Activated CD8-positive, alpha-beta memory T cell treated with anti-CD3 and anti-CD28 coated beads for 36 hours (primary cell): ENCODE results near the gene SFSWAP. TPM values are rescaled to one million over a fixed set of nuclear protein-coding genes. Genes with fewer than 3 reads are reported as not detected.
"Not testable (repeated sequence)": the region's sequence is repeated elsewhere in the genome, so short reads cannot be mapped to it uniquely, and the experiment has no call there.

ENCODE experiments used
- CTCF ChIA-PET: fragments of 350-600 bp; sonication (Branson Sonifier 250); formaldehyde crosslinking; loops from one replicate; lab custom pipeline; 2021; ENCODE audit warnings: antibody characterized with exemption; lab: Charles Lee
- POLR2A ChIA-PET: fragments of 350-600 bp; sonication (Branson Sonifier 250); formaldehyde crosslinking; loops from one replicate; lab custom pipeline; 2021; ENCODE audit warnings: antibody characterized with exemption; lab: Charles Lee
- total RNA-seq, 2 experiments: library from RNA; stranded (reverse); gene quantifications; one replicate each; pipeline ENCODE4 v1.2.3, GENCODE V29; 2021

The SFSWAP gene
- total RNA-seq, 2 experiments from 2014 or later, result 54.4 to 55.3 TPM

DNA sequence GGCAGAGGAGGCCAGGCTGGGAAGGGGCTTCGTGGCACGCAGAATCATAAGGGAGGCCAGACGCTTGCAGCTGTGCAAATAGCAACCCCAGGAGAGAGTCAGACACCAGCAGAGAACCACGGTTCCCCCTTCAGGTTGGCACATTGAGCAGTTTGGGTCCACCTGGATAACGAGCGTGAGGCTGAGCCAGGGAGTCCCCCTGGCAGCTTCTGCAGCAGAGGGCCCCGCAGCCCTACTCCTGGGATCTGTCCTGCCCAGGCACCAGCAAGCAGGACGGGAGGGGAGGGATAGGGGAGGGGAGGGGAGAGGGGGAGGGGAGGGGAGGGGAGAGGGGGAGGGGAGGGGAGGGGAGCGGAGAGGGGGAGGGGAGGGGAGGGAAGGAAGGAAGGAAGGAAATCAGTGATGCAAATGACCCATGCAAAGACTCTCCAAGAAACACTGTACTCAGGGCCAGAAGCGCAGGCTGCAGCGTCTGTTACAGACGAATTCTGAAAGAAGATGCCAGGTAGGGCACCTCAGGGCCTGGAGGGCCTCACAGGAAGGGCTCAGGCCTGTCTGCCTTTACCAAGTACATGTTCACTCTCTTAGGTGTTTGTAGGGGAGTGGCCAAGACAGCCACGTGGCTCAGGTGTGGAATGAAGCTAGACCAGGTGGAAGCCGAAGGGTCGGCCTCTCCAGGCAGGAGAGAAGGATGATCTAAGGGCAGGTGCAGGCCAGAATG is 85.0 kb downstream of the SFSWAP start:
- CTCF ChIA-PET, result no interaction called here

GRCh38 chr12:131796411-131796736 is 85.5 kb downstream of the SFSWAP start:
- CTCF ChIA-PET, result no interaction called here
- POLR2A ChIA-PET, result interaction anchor here (0.6 kb wide), 1 partner anchor 347 kb away, joined by 3 read pairs; no protein-coding TSS in a partner anchor

More for the DNA sequence above, 85.0 kb downstream of the SFSWAP start:
- POLR2A ChIA-PET, result interaction anchor here (0.6 kb wide), 1 partner anchor 348 kb away, joined by 3 read pairs; no protein-coding TSS in a partner anchor

GRCh38 chr12:131796754-131797587 is 86.1 kb downstream of the SFSWAP start:
- CTCF ChIA-PET, result no interaction called here

DNA sequence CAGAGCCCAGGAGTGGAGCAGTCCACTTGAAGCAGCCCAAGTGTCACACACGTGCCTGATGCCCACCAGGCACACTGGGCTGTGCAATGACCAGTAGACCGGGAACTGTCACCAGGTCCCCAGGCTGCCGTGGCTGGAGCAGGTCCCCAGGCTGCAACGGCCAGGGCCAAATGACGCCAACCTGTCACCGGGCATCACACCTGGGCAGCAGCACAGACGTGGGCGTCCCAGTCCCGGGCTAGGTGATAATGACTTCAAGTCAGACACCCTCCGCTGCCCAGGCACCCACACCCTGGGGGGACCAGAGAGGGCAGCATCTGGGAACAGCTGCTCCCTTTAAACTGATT is 86.7 kb downstream of the SFSWAP start:
- POLR2A ChIA-PET, result no interaction called here
- CTCF ChIA-PET, result no interaction called here

More at GRCh38 chr12:131796754-131797587, 86.1 kb downstream of the SFSWAP start:
- POLR2A ChIA-PET, result interaction anchor here (0.6 kb wide), 1 partner anchor 346 kb away, joined by 3 read pairs; no protein-coding TSS in a partner anchor

GRCh38 chr12:131799195-131799594 is 88.3 kb downstream of the SFSWAP start:
- ChIA-PET CTCF (no interaction called here), POLR2A (no interaction called here)

- ChIA-PET CTCF (no interaction called here), POLR2A (no interaction called here)
Observed at GRCh38 chr12:131799828-131800593, 89.1 kb downstream of the SFSWAP start.

- ChIA-PET CTCF (no interaction called here), POLR2A (no interaction called here)
Observed at GRCh38 chr12:131800594-131801135, 89.8 kb downstream of the SFSWAP start.

DNA sequence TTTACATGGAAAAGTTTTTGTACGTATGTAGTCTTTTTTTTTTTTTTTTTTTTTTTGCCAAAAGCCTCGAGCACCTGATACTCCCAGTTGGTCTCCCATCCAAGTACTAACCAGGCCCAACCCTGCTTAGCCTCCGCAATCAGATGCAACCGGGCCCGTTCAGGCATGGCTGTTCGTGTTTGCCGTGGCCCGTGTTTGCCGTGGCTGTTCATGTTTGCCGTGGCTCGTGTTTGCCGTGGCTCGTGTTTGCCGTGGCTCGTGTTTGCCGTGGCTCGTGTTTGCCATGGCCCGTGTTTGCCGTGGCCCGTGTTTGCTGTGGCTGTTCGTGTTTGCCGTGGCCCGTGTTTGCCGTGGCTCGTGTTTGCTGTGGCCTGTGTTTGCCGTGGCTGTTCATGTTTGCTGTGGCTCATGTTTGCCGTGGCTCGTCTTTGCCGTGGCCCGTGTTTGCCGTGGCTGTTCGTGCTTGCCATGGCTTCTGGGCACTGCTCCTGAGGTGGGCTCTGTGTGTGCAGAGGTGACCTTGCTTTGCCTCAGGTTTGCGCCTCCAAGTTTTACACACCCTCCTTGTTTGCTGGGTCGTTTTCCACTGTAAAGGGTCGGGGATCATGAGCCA is 90.5 kb downstream of the SFSWAP start:
- ChIA-PET POLR2A (no interaction called here), CTCF (no interaction called here)

- POLR2A ChIA-PET, result no interaction called here
- CTCF ChIA-PET, result no interaction called here
Observed at GRCh38 chr12:131803961-131804521, 93.2 kb downstream of the SFSWAP start.

DNA sequence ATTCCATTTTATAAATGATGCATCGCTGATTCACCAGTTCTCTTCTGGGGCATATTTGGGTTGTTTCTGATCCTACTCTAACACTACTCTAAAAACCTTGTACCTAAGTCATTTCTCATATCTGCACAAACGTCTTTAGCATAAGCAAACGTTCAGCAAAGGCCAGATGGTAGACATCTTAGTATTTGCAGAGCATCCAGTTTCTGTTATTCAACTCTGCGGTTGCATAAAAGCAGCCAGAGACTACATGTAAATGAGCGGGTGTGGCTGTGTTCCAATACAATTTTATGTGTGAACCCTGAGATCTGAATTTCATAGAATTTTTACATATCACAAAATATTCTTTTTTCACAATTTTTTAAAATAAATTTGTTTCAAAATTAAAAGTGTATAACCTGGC is 94.5 kb downstream of the SFSWAP start:
- ChIA-PET POLR2A (no interaction called here), CTCF (interaction anchor here (1.6 kb wide), 1 partner anchor 32 kb away, joined by 6 read pairs; no protein-coding TSS in a partner anchor)

DNA sequence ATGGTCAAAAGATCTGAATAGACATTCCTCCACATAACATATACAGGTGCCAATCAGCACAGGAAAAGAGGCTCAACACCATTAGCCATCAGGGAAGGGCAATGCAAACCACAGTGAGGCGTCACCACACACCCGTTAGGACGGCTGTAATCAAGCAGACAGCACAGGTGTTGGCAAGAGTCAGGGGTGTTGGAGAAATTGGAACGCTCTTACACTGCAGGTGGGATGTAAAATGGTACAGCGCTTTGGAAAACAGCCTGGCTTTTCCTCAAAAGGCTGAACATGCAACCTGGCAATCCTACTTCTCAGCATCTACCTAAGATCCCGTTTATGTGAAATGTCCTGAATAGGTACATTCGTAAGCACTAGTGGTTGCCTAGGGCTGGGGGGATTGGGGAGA is 95.8 kb downstream of the SFSWAP start:
- POLR2A ChIA-PET, result interaction anchor here (0.9 kb wide), 1 partner anchor 123 kb away, joined by 3 read pairs; no protein-coding TSS in a partner anchor
- CTCF ChIA-PET, result interaction anchor here (1.6 kb wide), 1 partner anchor 33 kb away, joined by 6 read pairs; no protein-coding TSS in a partner anchor

GRCh38 chr12:131808744-131809371 is 98.0 kb downstream of the SFSWAP start:
- POLR2A ChIA-PET, result no interaction called here

DNA sequence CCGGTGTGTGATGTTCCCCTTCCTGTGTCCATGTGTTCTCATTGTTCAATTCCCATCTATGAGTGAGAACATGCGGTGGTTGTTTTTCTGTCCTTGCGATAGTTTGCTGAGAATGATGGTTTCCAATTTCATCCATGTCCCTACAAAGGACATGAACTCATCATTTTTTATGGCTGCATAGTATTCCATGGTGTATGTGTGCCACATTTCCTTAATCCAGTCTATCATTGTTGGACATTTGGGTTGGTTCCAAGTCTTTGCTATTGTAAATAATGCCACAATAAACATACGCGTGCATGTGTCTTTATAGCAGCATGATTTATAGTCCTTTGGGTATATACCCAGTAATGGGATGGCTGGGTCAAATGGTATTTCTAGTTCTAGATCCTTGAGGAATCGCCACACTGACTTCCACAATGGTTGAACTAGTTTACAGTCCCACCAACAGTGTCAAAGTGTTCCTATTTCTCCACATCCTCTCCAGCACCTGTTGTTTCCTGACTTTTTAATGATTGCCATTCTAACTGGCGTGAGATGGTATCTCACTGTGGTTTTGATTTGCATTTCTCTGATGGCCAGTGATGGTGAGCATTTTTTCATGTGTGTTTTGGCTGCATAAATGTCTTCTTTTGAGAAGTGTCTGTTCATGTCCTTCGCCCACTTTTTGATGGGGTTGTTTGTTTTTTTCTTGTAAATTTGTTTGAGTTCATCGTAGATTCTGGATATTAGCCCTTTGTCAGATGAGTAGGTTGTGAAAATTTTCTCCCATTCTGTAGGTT is 98.8 kb downstream of the SFSWAP start:
- CTCF ChIA-PET, POLR2A ChIA-PET: not testable (repeated sequence)

More at GRCh38 chr12:131808744-131809371, 98.0 kb downstream of the SFSWAP start:
- CTCF ChIA-PET, result no interaction called here

DNA sequence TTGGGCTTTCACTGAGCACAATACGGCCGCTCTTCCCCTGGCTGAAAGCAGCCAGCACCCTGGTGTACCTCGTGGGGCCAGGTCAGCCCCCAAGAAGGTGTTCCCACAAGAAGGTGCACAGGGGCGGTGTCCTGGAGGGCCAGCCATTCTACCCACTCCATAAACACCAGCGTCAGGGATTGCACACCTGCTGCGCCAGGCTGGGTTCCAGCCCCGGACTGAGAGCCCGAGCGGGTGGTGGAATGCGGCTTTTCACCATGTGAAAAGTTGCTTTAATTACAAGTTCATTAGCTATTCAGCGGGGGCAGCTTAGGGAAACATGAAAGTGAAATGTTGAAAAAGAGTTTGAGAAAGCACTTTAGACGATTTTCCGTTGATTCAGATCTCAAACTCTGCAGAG is 99.8 kb downstream of the SFSWAP start:
- POLR2A ChIA-PET, result no interaction called here

DNA sequence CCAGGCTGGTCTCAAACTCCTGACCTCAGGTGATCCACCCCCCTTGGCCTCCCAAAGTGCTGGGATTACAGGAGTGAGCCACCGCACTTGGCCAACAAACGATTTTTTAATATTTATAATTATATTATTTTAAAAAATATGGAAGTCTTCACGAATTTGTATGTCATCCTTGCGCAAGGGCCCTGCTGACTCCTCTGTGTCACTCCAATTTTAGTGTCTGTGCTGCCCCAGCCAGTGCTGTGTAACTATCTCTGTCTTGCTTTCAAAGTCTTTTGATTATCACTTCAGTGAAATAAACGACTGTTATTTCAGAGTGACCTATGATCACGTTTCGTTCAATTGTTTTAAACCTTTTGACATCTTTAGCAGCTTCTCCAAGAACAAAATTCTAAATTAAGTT is 104.2 kb downstream of the SFSWAP start:
- POLR2A ChIA-PET, result no interaction called here
- CTCF ChIA-PET, result no interaction called here

More for the DNA sequence above, 99.8 kb downstream of the SFSWAP start:
- CTCF ChIA-PET, result no interaction called here

DNA sequence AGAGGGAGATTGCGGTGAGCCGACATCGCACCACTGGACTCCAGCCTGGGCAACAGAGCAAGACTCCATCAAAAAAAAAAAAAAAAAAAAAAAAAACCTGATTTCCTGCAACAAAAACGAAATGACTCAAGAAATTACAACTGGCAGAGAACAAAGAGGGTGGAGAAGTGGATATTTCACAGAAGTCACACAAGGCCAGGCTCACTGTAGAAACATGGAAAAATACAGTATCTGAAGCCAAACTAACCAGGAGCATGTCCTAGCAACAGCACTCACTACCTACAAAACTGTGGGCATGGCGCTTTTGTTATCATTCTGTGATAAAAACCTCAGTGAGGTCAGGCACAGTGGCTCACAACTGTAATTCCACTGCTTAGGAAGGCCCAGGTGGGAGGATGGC is 105.6 kb downstream of the SFSWAP start:
- ChIA-PET POLR2A (no interaction called here), CTCF (interaction anchor here (0.7 kb wide), 1 partner anchor 119 kb away, joined by 3 read pairs; no protein-coding TSS in a partner anchor)

DNA sequence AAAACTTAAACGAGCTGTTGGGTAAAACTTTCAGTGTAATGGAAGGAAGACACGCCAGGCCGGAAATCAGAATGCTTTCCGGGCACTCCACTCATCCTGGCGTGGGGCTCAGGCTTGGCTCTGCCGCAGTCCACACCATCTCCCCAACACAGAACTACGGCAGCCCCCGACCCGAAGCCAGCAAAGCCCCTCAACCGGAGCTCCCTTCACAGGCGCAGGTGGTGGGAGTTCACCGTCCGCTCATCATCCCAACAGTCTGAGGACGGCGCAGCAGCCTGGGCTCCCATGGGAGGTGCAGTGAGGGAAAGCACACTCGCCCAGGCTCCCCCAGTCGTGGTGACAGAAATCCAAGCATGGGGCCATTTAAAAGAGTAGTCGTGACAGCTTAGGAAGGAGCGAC is 106.4 kb downstream of the SFSWAP start:
- ChIA-PET POLR2A (no interaction called here), CTCF (no interaction called here)
